NCI-H345 treated with DMSO at 0.1 percent for 48 hours (cell line): Measurements from ENCODE around the gene SLC38A9.

Experiments used
- DNase-seq: peaks from one replicate; lab custom pipeline; 2025; ENCODE audit not compliant: unreplicated experiment; lab: John Stamatoyannopoulos, UW

The SLC38A9 gene

GRCh38 chr5:55584398-55585205, 127.5 kb downstream of the SLC38A9 start:
- DNase-seq, result no peak

GRCh38 chr5:55583578-55583977, 128.5 kb downstream of the SLC38A9 start:
- DNase-seq, result no peak

GRCh38 chr5:55582256-55582655, 129.9 kb downstream of the SLC38A9 start:
- no peak for DNase-seq

DNA sequence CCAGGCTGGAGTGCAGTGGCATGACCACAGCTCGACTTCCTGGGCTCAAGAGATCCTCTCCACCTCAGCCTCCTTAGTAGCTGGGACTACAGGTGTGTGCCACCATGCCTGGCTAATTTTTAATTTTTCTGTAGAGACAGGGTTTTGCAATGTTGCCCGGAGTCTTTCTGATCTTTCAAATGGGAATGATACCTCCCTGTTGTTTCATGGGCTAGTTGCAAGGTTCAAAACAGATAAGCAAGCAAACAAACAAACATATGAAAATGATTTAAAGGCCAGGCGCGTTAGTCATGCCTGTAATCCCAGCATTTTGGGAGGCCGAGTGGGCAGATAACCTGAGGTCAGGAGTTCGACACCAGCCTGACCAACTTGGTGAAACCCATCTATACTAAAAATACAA, 132.1 kb downstream of the SLC38A9 start:
- DNase-seq, result no peak

- no peak for DNase-seq
Observed at GRCh38 chr5:55578771-55579170, 133.4 kb downstream of the SLC38A9 start.

DNA sequence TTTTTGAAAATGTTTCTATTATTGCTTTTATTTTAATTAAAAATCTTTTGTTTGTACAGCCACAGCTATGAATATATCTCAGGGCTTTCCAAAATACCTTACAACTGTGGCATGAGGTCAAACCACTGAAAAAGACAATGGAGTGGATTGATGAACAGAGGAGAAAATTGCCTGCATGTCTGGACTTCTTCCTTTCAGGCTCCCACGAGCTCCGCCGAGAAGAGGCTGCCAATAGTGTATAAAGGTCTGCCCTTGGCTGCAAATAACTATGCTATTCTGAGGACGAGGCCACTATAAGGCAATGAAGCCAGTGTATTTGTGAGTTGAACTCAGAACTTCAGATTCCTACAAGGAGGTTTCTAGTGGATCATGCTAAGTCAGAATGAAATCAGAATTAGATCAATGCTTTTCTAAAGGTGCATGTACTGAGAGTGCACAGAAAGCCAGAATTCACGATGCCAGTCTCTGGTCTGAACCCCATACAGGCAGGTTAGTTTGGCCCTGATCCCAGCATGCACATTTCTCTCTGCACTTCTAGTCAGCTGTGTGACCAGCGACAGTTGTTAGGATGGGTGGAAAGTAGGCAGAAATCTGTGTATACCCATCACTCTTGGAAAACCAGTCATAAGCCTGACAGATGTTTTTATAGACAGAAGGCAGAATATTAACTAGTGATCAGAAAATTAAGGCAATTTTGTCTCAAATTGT, 134.6 kb downstream of the SLC38A9 start:
- DNase-seq, result no peak

GRCh38 chr5:55576661-55577060, 135.5 kb downstream of the SLC38A9 start:
- DNase-seq, result no peak
